NCI-H128 (cell line): ENCODE data around the gene HCN4.

Source experiments
- DNase-seq: peaks from one replicate; lab custom pipeline; 2025; ENCODE audit not compliant: unreplicated experiment; lab: John Stamatoyannopoulos, UW

The HCN4 gene

DNA sequence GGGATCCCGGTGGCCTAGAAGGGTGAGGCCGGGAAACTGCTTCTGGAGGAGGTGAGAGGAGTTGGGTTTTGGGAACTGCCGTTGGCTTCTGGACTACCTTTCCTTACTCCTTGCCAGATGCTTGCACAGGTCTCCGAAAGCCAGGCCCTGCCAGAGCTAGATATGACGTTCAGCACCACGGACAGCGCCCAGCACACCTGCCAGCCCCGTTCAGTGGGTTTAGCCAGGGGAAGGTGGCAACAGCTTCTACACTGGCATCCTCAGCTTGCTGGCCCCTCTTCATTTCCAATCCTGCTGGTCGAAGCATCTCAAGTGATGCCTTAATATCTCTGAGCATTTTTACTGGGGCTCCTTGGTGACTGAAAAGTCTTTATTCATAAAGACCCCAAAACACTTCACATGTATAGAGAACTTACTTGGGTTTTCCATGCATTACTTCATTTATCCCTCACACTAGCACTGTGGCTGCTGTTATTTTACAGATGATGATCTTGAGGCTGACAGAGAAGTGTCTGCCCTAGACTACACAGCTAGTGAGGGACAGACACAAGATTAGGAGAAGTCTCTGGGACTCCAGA lies 21.9 kb downstream of the HCN4 start:
- DNase-seq: no peak

DNA sequence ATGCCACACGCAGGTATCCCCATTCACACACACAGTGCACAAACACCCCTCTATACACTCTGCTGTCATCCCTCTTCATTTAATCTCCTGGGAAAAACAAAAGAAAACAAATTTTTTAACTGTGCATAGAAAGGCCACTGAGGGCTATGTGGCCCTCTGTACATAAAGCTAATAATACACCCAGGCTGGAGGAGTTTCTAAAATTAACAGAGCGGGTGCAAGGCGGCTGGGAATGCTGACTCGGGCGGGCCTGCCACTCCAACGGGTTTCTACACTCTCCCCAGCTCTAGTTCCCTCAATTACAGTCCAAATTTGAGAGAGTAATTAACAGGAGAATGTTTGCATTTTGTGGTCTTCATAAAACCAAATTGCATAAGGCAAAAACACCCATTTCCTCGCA lies 23.1 kb downstream of the HCN4 start:
- DNase-seq: no peak

DNA sequence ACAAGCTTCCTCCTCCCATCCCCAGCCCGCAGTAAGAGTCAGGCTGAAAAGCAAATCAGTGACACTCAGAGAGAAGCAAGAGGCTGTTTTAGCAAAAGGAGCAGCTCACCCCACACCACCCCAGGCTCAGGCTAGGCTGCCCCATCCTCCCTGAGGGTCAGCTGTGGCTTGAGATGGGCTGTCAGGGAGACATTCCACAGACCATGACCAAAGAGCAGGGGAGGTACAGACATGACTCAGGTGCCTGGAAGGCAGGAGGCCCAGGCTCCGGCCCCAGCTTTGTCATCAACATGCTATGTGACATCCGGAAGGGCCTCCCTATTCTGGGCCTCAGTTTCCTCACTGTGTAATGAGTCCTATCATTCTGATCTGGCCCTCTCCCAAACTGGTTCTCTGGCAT lies 24.7 kb downstream of the HCN4 start:
- no peak for DNase-seq

DNA sequence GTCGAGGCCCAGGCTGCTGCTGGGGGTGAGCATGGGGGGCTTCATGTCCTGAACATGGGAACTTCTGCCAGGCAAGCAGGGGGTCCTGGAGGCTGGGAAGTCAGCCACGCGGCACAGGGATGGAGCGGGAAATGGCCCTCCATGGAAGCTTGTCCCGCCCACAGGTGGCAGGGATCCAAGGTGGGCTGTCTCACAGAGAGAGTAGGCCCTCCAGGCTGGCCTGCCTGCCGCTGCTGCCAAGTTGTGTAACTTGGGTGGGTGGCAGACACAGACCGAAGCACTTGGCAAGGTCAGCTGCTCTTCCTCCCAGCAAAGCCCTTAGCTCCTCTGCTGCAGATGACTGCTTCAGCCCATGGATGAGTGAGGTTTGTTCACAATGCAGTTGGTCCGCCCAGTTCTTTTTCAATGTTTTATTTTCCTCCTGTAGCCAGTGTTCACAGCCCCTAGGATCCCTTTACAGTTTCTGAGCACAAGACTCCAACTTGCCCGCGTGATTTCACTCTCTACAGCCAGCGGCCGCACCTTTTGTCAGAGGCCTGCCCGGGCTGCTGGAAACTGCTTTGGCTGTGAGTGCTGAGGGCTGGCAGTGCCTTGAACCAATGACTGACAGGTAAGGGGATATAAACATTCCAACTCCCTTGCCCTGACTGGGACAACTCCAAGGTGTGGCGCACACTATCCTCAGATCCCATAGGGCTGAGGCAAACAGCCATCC lies 26.7 kb downstream of the HCN4 start:
- DNase-seq: no peak

DNA sequence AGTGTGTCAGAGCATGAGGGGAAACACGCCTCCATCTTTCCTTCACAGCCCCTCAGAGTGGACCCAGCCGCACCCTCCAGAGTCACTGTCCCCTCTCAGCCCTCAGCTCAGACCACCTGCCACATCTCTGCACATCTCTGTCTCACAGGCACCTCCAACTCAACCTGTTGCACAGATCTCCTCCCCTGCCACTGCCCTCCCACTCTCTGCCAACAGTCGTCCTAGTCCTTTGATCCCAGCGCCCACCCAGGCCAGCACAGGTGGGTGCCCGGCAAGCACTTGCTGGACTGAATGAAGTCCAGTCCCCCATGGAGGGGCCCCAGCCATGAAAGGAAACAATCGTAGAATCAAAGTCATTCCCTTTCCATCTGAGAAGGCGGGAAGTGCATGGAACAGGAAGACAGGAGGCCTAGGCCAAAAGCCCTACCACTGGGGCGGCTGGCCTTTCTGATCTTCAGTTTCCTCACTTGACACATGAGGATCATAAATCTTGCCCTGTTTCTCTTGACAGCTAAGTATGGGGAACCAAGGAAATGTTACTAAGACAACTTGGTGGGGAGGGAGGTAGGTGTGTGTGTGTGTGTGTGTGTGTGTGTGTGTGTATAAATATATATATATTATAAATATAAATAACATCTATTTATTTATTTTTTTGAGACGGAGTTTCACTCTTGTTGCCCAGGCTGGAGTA lies 28.1 kb downstream of the HCN4 start:
- no peak for DNase-seq

DNA sequence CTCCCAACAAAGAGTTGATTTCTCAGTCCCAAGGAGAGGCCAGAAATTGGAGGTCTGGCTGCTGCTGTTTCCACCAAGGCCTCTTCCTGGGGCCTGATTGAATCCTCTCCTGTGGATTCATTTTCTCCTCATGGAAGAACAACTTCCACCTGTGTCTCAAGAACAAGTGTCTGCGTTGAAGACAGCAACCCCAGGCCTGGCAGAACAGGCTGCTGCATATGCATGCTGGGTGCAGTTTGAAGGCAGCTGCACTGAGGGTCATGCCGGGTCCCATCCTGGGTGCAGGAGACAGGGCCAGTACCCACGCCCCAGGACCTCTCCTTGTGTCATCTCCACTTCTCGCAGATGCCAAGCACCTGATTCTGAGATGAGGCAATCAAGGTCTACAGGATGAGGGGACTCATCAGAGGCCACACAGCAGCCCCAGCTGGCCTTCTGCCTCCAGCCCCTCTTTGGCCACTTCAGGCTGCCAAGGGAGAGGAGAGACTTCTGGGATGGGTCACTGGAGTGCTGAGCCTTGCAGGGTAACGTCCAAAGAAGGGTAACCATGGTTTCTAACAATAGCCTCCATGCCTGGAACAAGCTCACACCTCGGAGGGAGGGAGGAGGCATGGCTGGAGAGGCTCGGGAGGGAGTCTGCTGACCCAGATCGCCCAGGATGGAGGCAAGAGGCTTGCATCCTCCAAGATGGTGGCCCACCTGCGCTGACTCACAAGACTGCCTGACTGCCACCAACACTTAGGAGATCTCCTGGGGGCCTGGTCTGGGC lies 30.0 kb downstream of the HCN4 start:
- DNase-seq: no peak

DNA sequence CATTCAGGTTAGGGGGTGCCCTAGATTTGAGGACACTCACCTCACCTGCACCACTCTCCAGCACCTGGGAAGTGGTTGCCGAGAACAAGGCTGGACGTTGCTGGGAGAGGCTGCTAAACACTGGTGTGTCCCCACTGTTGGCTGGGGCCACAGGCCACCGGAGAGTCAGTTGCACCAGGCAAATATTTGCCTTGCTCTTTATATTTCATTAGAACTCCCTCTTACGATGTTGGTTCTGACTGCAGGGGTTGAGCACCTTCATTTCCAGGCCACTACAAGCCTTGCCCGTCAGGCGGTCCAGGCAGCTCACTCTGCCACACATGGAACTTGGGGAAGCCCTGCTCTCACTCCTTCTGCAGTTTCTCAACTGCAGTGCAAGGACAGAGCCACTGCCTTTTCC lies 30.7 kb downstream of the HCN4 start:
- DNase-seq: no peak

DNA sequence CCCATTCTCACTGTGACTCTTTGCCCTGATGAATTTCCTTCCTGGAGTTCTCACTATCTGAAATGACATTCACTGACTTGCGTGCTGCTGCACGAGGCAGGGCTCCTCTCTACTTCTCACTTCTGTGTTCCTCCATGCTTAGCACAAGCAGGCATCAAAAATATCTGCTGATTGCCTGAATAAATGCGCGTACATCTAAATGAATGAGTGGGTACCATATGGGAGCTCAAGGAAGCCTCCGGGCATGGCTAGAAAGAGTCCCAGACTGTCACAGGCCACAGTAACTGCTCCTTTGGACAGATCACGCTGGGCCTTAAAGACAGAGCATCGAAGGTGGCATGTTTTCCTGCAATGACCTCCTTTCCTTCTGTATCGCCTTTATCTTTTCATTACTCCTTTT lies 31.6 kb downstream of the HCN4 start:
- no peak for DNase-seq

DNA sequence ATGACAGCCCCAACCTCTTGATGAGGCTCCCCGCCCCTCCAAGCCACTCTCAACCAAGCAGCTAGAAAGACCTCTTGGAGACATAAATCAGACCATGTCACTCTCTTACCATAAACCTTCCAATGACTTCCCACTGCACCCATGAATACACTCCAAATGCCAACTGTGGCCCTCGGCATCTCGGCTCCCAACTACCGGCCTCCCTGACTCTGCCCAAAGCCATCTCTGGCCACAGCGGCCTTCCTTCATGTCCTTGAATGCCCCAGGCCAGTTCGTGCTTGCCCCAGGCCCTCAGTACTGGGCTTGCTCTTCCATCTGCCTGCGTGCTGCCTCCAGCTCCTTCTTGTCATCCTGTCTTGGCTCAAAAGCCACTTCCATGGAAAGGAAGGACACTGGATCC lies 32.0 kb downstream of the HCN4 start:
- no peak for DNase-seq

DNA sequence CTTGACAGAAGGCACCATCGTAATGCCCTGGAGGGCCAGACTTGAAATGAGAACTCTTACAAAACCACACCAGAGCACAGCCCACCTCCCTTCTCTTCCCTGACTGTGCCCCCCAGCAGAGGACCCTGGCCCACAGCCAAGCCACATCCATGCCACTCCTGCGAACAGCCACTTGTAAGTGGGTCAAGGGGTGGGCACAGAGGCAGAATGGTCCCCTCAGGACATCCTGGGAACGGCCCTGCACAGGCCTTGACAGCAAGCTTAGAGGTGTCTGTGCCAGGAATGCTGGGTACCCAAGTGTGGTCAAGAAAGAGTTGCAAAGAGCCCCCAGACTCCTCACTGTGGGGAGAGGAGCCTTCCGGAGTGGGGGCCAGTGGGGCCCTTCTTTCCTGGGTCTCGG lies 33.3 kb downstream of the HCN4 start:
- DNase-seq: no peak

DNA sequence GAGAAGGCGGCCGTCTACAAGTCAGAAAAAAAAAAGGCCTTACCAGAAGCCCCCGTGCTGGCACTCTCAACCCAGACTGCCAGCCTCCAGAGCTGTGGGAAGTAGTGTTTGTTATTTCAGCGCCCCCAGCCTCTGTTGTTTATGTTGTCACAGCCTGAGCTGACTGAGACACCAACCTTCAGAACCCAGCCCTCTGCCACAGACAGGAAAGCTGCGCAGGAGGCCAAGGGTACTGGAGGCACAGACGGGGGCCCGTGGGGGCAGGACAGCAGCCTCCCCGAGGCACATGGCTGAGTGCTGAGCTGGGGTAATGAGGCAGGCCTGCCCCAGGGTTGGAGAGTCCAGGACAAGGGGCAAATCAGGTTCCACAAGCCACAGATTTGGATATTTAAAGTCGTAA lies 33.7 kb downstream of the HCN4 start:
- no peak for DNase-seq

DNA sequence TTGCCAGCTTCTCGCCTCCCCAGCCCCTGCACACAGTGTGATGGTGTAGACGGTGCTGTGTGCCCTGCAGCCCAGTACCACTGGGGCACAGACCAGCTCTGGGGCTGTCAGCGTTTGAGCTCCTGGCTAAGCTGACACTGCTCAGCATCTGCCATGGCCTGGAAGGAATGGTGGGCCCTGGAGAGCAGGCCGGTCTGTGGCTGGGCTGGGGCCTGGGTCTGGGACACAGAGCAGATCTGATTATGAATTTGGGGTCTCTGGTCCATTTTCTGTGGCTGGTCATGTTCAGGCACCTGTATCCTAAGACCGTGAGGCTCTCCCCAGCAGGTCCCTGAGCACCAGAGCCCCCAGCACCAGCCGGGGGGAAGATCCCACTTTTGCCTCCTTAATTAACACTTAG lies 34.7 kb downstream of the HCN4 start:
- DNase-seq: no peak

DNA sequence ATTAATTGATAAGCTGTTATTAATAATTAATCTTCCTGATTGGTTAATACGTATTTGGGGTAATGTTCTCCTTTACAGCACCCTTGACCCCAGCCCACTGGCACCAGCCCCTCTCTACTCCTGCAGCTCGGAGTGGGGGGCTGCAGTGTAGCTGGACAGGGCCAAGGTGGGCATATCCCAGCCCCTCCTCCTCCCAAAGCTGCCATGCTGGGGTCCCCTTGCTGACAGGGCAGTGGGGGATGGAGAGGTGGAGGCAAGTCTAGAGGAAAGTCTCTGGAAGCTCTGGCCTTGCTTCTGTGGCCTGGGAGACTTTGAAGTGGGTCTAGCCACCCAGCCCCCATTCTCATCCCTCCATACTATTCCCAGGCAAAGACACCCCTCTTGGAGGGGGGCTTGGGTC lies 35.8 kb downstream of the HCN4 start:
- DNase-seq: no peak

DNA sequence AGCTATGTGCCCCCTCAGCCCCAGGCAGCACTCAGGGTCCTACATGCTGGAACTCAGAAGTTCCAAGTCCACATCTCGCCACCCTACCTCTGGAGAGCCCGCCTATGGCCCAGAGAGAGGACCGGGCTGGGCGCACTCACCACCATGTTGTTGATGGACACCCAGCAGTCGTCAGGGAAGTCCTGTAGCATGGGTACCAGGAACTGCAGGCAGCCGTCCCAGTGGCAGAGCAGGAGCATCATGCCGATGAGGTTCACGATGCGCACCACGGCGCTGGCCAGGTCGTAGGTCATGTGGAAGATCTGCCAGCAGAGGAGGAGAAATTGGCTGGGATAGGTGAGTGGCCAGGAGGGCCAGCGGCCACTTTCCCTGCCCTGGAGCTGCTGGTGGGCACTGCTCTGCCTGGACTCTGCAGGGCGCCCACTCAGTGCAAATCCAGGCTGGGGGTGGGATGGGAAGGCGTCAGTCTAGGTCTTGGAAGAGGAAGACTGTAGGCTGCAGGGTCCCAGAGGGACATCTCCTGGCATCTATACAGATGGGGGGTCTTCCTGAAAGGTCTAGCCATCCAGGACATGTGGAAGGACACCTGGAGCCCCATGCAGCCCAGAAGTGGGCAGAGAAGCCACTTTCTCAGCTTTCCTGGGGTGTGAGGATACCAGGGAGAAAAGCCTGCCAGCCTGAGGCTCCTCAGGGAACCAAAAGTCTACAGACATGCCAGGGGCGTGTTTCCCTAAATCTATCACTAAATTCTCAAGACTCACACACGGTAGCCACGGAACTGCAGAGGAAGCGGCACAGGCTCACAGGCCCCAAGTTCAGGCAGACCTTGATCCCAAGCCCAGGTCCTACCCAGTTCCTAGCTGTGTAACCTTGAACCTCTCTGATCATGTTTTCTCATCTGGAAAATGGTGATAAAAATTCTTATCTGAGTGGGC lies 36.5 kb downstream of the HCN4 start:
- DNase-seq: no peak

DNA sequence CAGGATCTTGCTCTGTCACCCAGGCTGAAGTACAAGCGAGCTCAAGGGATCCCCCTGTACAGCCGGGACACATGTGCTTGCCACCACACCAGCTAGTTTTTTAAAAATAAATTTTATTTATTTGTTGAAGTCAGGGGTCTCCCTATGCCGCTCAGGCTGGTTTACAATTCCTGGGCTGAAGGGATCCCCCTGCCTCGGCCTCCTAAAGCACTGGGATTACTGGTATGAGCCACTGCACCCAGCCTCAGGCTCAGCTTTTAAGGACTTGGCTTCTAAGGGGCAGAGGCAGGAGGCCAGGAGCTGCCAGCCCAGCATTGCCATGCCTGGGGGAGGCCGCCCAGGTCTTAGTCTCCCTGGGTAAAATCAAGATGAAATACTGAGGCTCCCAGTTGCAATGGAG lies 37.3 kb downstream of the HCN4 start:
- DNase-seq: no peak

DNA sequence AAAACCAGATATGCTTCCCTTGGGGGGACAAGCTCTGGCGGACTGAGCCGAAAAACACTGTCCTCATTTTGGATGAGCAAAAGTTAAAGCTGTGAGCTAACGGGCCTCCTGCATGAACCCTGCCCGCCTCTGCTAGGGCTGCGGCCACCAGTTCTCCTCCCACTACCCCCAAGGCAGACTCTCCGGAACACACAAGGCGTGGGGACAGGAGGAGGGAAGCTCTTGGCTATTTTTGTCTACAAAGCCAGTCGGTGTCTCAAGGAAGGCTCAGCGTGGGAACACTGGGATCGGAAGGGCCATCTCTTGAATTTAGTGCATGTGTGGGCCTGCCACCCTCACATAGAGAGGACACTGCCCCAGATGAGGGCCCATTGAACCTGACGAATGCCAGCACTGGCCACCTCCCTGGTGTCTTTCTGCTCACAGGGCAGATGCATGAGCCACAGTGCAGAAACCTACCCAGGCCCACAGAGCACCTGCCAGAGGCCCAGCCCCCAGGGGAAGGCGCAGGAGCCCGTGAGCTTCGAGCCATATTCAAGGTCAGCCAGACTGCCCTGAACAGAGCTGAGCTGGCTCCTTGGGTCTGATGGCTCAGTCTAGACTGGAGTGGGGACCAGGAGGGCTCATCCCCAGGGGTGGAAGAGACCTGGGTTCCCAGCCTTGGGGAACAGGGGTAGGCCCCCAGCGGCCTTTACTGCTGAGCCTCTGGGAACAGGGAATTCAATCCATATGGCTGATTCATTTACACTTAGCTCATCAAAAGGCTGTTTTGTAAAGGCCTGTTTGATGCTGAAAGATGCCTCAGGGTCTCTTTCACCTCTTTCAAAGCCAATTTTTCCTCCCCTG lies 38.3 kb downstream of the HCN4 start:
- DNase-seq: no peak

DNA sequence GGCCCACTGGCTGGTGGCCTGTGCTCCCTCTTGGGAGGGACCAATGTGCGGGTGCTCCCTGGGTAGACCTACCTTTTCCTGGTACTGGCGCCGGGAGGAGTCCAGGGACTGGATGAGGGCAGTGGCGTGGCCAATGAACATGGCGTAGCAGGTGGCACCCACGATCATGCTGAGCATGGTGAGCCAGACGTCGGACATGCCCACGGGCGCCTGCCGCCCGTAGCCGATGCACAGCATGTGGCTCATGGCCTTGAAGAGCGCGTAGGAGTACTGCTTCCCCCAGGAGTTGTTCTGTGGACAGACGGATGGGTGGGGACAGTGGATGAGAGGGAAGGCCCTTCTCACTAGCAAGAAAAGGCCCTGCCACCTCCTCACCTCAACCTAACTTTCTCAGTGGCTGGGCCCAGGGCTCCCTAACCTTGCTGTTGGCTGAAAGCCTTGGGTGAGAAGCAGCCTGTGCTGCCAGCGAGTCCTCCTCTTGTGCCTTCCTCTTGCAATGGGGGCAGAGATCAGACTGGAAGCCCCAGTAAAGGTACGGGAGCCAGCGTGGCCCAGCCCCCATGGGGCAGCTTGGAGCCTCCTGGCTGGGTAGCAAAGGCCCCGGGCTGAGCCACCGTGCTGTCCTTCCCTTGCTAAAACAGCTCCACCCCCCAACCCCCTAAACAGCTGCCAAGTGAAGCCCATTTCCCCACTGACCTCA lies 39.1 kb downstream of the HCN4 start:
- DNase-seq: no peak

DNA sequence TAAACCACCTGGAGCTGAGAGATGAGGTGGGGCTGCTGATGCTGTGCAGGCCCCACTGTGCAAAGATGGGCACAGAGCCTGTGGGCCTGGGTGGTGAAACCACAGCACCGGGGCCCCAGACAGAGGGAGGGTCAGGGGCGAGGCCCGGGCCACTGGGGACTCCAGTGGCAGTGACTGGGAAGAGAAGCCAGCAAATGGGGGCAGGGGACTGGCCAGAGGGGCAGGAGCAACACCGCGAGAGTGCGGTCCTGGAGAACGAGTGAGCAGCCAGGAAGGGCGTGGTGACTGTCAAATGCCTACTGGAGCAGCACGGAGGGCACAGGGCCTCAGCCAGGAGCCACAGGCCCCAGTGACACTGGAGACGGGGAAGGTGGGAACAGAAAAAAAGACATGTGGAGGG lies 39.8 kb downstream of the HCN4 start:
- DNase-seq: no peak

DNA sequence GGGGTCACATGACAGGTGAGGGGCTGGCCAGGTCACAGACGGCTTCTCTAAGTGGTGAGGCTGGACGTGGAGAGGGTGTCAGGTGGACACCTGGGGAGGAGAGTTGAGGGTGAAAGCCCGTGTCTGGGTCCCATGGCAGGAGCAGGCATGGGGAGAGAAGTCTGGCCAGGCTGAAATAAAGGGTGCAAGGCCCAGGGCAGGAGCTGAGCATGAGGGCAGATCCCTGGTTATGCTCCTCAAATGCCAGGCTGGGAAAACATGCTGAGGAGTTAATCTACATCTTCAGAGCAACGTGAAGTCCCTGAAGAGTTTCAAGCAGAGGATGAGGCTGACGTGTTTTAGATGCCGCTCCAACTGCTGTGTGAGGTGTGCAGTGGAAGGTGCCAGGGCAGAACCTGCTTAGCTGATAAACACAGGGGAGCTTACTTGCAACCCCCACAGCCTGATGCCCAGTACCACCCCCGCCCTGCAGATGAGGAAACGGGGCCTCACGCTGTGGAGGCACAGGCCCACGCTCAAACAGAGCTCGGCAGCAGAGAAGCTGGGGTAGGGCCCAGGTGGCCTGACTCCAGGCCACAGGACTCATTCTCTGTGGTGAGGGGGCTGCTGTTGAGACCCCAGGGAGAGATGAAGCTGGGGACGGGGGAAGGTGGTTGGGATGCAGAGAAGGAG lies 40.5 kb downstream of the HCN4 start:
- DNase-seq: no peak
